GM19455 (cell line): Measurements from ENCODE around the gene KCNA3.

Source experiments
- ATAC-seq: cut with Tn5 transposase; IDR thresholded peaks from one replicate; pipeline ENCODE4 v1.9.1; 2021; ENCODE audit not compliant: unreplicated experiment

The KCNA3 gene

DNA sequence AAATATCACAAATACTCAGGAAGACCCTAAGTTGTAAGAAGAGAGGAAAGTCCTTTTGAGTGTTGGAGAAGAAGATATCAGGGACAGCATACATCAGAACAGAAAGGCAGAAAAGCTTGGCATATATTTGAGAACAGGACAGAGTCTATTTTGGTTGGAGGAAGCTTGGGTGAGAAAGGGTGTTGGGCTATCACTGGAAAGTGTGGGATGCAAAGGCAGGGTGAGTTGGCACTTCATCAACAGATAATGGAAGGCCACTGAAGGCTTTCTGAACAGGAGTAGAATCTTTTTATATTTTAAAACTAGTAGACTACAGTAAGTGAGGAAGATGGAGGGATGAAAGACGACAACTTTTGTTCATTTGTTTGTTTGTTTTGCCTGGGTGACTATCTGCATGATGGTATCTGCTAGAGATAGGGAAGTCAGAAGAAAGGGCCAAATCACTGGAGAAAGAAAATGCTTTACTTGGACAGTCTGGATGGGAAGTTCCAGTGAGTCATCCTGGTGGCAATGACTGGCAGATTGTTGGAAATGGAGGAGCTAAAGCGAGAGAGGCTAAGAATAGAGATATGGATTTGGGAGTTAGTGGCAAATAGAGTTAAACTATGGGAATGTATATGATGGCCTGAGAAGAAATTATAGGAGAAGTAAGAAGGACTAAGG is 34.9 kb downstream of the KCNA3 start:
- no peak for ATAC-seq

- no peak for ATAC-seq
Observed at GRCh38 chr1:110638556-110638955, 36.2 kb downstream of the KCNA3 start.

DNA sequence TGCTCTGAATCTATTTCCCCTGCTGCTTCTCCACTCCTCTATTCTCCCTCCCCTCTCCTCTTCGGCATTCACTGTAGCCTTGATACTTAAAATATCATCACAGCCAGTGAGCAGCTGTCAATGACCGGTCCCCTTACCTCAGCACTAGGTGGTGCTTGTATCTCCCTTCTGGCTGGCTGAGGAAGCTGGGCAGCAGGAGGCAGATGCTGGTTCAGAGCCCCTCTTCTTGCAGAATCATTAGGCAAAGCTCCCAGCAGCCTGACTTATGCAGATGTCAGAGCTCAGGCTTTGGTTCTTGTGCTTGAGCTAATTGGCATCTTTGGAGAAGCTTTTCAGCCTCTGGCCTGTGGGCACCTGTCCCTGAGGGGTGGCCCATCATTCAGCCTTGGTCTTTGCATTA is 36.7 kb downstream of the KCNA3 start:
- no peak for ATAC-seq

DNA sequence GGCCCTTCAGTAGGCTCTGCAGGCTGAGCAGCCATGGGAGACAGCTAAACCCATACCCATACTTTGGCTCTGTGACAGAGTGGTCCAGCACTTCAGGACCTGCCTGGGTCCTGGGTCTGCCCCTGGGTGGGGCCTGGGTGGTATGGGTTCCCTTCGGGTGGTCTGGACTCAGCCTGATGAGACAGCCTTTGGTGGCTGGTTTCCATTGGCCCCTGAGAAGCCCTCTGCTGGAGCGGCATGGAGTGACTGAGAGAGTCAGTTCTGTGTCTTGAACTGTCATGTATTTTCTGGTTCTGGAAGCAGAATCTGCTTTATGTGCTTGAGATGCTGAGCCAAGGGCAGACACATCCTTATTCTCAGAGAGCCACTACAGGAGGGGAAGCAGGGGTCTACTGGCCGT is 37.3 kb downstream of the KCNA3 start:
- ATAC-seq: no peak

DNA sequence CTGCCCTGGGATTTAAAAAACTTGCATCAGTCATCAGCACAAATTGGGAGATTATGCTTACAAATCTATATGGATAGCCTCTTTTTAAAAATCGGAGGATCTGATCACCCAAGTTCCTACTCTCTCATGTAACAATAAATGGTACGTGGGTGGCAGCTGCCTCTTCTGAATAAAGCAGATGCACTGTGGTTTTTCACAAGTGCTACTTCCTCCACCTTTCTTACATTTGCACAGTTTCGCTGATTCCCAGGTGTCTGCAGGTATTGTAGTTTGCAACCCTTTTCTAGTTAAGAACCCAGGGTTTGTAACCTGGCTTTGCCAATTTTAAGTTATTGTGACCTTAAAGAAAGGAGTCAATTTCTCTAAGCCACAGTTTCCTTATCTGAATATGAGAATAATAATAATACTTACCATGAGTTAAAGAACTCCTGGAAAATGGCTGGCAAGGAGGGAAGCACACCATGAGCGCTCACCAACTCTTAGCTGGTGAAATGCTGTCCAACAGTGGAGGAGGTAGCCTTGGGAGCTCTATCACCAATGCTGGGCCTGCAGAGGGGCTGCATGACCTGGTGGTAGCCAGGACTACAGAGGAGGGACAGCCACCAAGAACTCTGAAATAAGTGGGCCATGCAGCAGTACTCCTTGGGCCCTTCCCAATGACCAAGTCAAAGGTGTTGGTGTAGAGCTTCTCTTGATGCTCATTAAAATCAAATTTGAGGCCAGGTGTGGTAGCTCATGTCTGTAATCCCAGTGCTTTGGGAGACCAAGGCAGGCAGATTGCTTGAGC is 38.4 kb downstream of the KCNA3 start:
- ATAC-seq: no peak

DNA sequence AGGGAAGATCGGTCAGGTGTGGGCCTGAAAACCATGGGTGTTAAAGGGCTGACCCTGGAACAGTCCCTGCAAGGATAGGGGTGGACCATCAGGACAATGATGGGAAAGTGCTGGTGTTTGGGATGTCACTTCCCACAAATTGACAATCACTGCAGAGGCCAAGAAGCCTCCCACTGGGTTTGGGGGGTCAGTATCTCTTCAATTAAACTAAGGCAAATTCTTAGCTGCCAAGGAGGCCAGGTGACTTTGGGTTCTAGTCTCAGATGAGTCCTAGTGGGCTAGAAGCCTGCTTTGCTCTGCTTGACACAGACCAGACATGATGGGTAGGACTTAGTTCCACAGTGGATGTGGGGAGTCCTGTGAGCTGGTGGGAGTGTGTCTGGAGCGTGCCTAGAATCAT is 39.3 kb downstream of the KCNA3 start:
- ATAC-seq: no peak

- peak; percentile 56 for ATAC-seq
Observed at GRCh38 chr1:110634455-110635311, 40.1 kb downstream of the KCNA3 start.

GRCh38 chr1:110634086-110634454 is 40.7 kb downstream of the KCNA3 start:
- no peak for ATAC-seq

GRCh38 chr1:110633646-110634030 is 41.1 kb downstream of the KCNA3 start:
- ATAC-seq: no peak

DNA sequence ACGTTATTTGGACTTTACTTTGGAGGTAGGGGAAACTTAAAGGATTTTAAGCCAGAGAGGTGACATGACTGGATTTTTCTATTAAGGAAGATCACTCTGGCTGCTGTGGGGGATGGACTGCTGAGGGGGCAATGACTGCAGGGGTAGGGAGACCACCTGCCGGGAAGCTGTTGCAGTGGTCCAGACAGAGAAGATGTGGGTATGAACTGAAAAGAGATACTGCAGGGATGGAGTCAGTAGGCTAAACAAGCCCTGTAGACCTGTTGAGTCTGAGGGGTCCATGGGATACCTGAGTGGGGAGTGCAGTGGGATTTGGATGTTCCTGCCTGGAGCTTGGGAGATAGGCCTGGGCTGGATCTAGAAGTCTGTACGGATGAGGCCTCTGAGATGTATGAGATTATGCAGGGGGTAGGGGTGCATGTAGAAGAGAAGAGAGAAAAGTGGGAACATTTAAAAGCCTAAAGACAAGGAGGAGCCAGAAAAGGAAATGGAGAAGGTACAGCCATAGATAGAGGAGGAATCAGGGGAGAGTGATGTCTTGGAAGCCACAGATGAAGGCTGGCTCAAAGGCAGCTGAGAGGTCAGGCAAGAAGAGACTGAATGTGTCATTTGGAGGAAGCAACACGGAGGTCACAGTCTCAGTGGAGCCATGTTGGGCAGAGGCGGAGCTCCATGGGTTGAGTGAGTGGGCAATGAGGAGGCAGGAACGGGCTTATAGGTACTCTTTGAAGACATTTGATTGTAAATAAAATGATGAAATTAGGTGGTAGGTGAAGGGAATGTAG is 42.7 kb downstream of the KCNA3 start:
- no peak for ATAC-seq

DNA sequence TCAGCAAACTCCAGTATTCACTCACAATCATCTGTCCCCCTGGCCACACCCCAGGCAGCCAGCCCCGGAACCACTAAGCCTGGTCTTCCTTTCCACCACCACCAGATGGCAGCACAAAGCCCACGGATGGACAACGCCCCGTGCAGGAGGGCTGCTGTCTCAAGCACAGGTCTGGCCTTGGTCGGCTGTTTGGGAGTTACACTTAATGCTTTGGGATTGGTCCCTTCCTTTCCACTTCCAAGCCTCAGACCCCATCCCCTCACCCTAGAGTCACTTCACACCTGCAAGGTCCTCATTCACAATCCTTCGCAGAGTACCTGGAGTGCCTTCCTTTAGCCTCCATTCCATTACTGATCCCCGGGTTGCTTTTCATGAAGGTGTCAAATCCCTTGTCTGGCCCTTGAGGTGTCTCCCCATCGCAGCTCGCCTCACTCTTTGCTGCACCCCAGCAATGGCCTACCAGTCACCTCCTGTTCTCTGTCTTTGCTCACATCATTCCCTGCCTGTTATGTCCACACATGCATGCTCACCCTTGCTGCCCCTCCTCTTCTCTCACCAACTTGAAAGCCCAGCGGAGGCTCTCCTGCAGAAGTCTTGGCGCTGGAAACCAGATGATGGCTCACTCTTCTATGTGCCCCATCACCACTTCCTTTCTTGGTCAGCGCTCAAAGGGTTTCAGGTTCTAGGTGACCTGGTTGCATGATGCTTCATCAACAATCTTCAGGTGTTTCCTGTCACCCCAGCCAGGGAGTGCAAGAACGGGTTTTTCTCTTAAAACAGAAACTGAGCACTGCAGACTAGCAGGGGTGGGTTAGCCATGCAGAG is 43.7 kb downstream of the KCNA3 start:
- ATAC-seq: peak; percentile 48

DNA sequence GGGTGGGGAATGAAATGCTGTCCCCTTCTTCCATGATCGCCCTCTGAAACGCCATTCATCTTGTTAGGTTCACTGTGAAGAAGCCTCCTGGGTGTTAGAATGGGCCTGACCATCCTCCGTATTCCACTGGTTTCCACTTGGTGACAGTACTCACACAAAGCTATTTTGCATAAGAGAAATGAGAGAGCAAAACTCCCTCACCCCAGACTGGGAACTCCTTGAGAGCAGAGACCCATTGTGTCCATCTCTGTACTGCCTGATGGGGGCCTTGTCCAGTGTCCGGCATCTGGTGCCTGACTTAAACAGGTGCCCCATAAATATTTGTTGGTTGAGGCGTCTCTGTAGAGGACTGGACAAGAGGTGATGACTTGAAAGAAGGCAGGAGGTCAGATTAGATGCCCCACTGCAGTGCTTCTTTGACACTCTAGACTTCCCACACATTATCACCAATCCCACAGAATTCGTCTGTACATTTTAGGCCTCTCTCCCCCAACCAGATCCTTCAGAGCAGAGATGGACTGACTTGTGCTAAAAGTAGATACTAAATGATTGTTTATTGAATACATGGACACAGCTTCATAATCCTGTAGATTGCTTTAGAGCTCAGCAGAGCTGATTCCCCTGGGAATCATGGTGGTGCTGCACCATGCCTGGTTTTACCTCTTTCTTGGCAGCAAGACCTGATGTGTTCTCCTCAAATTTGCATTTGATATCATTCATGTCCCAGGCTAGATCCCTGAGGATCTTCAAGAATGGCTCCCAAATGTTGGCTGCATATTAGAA is 46.2 kb downstream of the KCNA3 start:
- ATAC-seq: no peak

DNA sequence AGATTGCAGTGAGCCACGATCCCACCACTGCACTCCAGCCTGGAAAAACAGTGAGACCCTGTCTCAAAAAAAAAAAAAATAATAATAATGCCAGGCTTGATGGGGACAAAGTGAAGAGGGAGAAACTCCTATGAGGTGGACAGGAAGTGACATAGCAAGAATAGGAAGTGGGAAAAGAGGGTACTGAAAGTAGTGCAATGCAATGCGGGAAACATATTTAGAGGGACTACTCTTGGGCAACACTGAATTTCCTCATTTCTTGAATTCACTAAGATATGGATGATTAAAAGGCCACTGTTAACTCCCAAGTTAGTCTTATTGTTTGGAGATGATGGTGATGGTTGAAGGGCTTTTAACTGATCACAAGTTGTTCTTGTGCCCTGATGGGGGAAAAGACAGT is 47.0 kb downstream of the KCNA3 start:
- ATAC-seq: no peak

- ATAC-seq: no peak
Observed at GRCh38 chr1:110626889-110627288, 47.9 kb downstream of the KCNA3 start.
